Epithelial cell of prostate (primary cell): ENCODE results near the gene MALRD1.

ENCODE experiments used
- DNase-seq: peaks from one replicate; pipeline ENCODE4 v3.0.0-alpha.2; 2011; ENCODE audit warnings: low read depth, low spot score
- H3K27ac ChIP-seq: fragments of 450-650 bp; 2 replicates; pipeline ENCODE4 v1.5.1; 2017; ENCODE audit warnings: mild to moderate bottlenecking

The MALRD1 gene

DNA sequence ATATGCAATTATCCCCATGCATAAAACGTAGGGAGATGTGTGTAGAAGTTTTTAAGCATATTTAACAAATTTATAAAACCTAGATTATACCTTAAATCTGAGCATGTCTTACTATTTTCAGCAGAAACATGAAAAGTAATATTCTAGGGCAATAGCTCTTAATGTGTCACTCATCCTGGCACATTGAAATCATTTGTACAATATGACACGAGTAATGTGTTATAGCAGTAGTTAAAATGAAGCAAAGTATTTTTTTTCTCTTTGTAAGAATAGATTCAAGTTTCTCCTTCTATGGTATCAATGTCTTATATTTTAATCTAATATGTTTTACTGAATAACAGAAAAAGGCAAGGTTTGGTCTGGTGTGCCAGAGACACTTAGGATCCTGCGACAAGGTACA is 492.7 kb downstream of the MALRD1 start:
- DNase-seq, result no peak
- no peak overlapping the region for H3K27ac ChIP-seq

DNA sequence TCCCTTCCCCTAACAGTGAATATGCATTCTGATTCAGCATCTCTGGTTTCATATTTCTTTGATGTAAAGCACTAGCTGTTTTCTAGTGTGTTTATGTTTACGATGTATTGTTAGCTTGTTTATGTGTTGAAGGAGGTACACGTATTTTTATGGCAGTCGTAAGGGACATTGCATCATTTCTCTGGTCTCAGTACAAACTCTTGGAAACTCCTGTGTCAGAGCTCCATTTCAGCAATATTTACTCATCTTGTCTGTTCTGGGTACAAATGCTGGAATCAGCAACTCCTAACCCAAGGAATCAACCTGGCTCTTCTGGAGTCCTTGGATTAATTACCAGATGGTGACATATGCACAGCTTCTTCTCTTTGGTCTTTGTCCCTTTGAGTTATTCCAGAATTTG is 497.6 kb downstream of the MALRD1 start:
- DNase-seq, result no peak
- no peak overlapping the region for H3K27ac ChIP-seq

DNA sequence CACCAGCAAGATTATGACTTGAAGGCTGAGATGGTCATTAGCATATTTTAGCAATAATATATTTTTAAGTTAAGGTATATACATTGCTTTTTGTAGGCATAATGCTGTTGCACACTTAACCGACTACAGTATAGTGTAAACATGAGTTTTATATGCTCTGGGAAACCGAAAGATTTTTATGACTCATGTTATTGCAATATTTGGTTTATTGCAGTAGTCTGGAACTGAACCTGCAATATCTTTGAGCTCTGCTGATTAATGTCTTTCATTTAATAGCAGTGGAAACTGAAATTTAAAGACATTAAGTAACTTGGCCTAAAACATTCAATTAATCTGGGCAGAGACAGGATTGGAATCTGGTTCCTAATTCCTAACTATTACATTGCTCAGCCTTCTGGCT is 500.9 kb downstream of the MALRD1 start:
- H3K27ac ChIP-seq, result no peak overlapping the region
- no peak for DNase-seq

DNA sequence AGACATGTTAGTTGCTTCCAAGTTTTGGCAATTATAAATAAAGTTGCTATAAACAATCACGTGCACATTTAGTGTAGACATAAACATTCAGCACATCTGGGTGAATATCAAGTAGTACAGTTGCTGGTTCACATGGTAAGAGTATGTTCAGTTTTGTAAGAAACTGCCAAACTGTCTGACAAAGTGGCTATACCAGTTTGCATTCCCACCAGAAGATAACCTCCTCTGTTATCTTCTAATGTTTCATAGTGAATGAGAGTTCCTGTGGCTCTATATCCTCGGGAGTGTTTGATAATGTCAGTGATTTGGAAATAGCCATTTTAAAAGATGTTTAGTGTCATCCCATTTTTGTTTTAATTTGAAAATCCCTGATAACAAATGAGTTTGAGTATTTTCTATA is 508.1 kb downstream of the MALRD1 start:
- no peak overlapping the region for H3K27ac ChIP-seq
- no peak for DNase-seq

DNA sequence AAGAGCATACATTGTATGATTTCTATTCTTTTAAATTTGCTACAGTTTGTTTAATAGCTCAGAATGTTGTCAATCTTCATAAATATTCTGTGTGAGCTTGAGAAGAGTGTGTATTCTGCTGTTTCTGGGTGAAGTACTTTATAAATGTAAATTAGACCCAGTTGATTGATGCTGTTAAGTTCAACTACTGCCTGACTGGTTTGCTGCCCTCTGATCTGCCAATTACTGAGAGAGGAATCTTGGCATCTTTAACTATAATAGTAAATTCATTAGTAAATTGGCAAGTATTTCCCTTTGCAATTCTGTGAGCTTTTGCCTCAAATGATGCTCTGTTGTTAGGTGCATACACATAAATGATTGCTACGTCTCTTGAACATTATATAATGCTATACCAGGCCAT is 512.6 kb downstream of the MALRD1 start:
- no peak for DNase-seq
- H3K27ac ChIP-seq, result no peak overlapping the region

DNA sequence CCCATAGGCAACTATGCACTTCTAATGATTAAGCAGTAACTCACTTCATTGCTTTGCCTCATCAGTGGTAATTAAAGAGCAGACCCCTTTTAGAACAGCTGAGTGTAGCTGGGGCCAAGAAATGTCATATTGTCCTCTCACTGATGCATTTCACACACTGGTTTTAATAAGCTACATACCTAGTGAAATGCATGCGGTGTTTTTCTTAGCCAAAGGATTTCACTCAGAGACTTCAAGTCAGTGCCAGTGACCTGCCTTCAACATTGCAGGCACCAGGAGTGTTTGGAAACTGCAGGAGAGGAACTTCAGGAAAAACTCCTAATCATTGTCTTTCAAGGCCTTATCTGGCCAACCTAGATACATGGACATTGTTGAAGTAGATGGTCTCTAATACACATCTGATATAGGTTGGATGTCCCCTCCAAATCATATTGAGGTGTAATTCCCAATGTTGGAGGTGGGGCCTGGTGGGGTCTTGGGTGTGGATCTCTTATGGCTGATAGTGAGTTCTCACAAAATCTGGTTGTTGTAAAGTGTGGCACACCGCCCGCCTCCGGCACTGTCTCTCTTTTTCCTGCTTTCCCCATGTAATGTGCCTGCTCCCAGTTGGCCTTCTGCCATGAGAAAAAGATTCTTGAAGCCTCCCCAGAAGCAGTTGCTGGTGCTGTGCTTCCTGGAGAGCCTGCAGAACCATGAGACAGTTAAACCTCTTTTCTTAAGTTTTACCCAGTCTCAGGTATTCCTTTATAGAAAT is 515.0 kb downstream of the MALRD1 start:
- DNase-seq, result no peak
- H3K27ac ChIP-seq, result no peak overlapping the region

DNA sequence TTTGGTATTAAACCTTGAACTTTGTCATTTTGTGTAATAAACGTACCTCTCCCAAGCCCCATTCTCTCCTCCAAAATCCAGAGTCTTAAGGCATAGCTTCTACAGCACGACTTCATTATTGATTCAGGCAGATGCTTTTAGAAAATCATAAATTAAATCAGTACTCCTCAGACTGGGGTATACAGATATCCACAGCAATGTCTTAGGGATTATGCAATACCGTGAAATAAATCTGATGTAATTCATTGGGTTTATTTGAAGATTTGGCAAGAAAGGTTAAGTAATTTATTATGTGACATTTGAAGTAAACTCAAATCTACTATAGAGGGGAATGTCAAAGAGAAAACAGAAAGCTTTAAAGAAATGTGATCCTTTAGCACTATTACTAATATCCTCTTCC is 521.5 kb downstream of the MALRD1 start:
- no peak for DNase-seq
- no peak overlapping the region for H3K27ac ChIP-seq

DNA sequence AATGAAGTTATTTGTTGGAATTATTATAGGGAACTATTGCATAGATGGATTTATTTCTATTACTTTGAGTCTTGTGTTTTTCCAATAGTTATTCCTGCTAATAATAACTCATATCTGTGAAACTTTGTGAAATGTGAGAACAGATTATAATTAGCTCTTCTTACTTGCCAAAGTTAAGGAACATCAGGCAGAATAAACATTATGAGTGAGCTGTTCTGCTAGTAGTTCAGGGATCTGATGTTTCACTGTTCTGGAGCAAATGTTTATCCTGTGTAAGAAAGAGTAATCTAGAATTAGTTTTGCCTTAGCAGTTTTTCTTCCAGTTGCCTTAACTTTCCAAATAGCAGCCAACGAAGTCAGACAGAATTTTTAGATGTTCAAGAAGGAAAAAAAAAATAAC is 522.4 kb downstream of the MALRD1 start:
- H3K27ac ChIP-seq, result no peak overlapping the region
- DNase-seq, result no peak

DNA sequence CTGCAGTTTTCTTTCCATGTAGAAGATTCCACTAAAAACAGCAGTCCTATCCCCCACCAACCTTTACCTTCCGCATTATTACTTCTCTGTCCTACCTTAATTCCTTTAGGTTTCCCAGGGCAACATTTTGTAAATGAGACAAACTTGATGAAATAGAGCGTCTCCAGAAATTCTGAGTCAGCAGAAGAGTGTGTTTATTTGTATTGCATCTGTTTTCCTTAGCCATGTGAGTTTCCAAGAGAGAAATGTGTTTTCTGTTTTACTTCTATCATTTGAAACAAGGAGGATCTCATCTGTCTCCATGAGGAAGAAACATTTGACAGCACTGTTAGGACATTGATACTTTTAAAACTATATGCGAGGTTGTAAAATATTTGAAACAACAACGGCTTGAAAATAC is 523.5 kb downstream of the MALRD1 start:
- no peak overlapping the region for H3K27ac ChIP-seq
- DNase-seq, result no peak

DNA sequence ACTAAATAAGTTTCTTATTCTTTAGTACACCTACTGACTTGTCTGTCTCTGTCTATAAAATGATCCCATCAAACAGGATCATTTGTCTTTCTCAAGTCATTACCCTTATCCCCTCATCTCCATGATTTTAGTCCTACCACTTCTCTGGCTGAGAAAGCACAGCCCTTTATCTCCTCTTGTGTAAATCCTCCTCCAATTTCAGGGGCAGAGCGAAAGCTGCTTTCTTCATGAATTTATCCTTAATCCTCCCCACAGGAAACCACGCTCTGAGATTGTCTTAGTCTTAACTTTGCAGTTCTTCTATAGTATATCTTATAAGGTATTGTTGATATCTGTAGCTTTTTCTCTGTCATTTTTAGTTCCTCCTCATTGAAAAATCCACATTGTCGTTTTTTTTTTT is 528.0 kb downstream of the MALRD1 start:
- no peak overlapping the region for H3K27ac ChIP-seq

DNA sequence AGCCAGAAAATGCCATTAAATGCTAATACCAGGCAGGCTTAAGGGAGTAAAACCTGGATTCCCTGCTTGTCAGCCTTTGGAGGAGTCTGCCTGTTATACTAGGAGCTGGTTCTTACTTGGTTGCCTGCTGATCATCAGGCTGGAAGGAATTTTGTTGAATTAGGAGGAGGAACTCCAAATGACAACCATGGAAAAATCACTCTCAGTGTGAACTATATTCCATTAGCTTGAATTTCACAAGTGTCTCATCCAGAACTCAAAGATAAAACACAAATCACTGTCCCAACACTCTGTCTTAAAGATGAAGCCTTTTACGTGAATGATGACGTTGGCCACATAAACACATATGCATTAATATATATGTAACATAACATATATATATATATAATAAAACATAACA is 528.8 kb downstream of the MALRD1 start:
- no peak for DNase-seq
- no peak overlapping the region for H3K27ac ChIP-seq

More for the DNA sequence above, 528.0 kb downstream of the MALRD1 start:
- no peak for DNase-seq

DNA sequence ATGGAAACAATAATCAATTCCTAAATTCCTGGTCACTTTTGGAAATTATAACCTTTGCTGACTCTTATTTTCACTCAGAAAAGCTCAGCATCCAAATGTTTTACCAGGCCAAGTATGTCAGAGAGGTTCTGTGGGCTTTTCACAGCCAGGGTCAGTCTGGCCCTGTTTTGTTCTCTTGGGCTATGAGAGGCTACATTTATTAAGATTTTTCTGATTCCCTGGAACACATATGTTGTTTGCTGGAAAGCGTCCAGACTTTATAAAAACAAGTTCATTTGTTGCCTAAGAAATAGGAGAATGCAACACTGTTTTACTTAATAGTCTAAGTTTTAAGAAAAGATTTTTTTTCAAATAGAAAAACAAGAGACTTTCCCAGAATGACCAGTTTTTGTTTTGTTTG is 529.2 kb downstream of the MALRD1 start:
- no peak overlapping the region for H3K27ac ChIP-seq
- no peak for DNase-seq

DNA sequence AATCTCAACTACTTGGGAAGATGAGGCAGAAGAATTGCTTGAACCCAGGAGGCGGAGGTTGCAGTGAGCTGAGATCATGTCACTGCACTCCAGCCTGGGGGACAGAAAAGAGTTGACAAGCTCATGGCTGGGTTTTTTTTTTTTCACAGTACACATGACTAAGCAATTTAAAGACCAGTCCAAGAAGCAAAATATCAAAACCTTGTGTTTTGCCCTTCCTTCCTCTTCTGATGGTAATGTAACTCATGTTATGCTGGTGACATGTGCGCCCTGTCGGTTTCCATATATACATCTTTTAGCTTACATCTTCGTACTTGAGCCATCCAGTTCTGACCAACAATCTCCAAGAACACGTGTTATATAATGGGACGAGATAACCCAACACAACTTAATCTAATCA is 530.0 kb downstream of the MALRD1 start:
- no peak overlapping the region for H3K27ac ChIP-seq
- DNase-seq, result no peak

DNA sequence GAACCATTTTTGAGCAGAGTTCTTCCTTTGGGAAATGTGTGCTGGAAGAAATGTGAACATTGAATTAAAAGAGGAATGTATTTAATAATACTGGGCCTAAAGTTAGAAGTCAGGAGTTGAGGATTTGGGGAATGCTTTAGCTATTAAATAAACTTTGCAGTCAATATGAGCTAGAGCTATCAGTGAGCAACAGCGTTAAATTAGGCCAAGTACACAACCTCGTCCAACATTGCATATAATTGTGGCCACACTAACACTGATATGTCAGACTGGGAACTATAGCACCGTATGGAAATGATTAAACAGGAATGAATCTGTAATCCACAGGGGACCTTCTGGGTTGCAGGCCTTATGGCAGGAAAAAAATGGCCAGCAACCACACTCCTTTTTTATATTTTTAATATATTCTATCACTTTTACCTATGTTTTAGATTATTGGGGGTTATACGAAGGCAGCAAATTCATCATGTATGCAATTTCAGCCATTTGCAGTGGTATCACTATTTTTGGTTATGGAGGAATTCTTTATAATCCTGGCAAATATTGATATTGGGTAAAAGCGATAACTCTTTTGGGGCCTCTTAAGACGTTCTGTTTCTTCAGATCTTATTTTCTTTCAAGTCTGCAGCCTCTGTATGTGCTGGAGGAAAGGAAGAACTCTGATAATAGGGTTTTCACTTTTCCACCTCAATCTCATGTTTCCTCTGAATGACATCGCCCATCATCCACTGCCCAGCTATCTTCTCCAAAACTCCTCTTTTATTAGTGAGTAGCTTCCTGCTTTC is 531.4 kb downstream of the MALRD1 start:
- no peak overlapping the region for H3K27ac ChIP-seq
- DNase-seq, result no peak

DNA sequence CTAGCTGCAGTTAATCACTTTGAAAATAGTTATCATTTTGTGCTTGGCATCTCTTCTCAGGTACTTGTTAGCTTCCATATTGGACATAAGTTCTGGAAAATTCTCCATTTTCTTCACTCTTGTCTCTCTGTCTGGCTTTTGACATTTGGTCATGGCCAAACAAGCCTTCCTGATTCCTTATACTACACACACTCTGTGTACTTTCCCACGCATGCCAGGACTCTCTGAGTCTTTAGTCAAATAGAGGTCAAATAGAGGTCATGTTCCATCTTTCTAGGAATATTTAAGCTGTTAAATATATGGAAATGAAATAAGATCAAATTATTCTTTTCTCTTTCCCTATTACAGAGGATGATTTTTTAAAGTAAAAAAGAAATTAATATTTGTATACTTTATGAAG is 532.1 kb downstream of the MALRD1 start:
- no peak for DNase-seq
- H3K27ac ChIP-seq, result no peak overlapping the region

DNA sequence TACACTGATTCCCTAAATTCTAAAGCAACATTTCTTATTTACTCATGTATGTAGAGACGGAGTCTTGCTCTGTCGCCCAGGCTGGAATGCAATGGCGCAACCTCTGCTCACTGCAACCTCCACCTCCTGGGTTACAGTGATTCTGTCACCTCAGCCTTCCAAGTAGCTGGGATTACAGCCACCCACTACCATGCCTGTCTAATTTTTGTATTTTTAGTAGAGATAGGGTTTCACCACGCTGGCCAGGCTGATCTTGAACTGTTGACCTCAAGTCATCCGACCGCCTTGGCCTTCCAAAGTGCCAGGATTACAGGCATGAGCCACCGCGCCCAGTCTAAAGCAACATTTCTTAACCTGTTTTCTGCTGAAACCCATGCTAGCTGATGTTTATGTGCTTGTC is 540.0 kb downstream of the MALRD1 start:
- no peak overlapping the region for H3K27ac ChIP-seq
- DNase-seq, result no peak

DNA sequence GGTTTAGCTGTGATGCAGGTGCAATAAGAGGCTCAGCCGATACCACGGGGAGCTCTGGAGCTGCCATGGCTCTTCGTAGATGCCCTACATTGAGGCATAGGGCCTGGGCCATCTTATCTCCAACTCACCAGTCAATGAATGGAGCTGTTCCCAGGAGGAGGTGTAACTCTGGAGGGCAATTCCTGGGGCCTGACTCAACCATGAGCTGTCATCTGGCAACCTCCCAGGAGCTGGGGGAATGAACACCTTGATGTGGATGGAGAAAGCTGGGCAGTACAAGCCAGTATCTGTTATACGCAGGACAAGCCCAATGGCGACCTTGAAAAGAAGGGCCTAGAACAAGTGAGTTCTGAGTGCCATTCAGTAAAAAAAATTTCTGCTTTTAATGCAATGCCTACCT is 543.7 kb downstream of the MALRD1 start:
- no peak overlapping the region for H3K27ac ChIP-seq
- DNase-seq, result peak; percentile 27

DNA sequence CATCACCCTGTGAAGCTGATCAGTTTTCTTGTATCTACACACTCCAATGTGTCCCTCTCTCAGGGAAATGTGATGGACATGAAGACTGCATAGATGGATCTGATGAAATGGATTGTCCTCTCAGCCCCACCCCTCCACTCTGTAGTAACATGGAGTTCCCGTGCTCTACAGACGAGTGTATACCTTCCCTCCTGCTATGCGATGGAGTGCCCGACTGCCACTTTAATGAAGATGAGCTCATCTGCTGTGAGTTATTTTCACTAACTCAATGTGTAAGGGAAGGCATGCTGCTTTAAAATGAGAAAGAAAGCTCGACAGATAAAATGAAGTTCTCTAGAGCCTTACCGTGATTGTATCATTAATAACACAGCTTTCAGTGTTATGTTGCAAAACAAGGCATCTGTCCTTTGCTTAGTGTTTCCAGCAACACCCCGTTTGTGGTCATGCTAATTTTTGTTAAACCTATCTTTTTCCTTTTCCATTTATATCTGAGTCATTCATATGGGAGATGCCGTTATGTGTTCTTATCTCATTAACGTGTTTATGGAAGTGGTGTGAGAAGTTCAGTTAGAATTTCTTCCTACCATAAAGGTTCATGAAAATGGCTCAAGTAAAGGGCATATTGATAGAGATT is 546.7 kb downstream of the MALRD1 start:
- H3K27ac ChIP-seq, result no peak overlapping the region
- no peak for DNase-seq

DNA sequence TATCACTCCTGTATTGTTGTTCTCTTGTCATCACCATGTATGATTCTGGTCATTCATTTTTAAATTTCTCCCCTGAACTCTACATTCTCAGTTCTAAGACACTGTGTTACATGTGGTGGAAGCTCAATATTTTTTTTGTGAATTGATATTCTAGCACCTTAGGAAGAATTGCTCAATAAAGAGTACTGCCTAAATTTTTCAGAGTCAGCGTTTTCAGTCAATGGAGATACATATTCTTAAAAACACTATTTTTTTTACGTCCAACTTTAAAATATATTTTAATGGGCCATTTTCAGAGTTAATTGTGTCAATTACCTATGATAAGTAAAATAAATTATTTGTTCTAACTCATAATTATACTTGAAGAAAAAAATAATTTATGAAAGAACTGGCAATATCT is 557.2 kb downstream of the MALRD1 start:
- no peak overlapping the region for H3K27ac ChIP-seq

DNA sequence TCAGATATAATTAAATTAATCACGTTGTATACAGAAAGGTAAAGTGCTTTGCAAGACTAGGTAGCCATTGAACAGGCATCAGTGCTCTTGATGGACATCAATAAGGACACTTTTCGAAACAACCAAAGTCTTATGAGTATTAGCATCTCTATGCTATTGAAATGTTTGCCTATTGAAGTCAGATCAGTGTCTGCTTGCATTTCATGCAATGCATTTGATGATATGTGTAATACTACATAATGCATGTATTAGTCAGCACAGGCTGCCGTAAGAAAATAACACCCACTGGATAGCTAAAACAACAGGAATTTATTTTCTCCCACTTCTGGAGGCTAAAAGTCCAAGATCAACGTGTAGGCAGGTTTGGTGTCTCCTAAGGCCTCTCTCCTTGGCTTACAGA is 558.4 kb downstream of the MALRD1 start:
- no peak for DNase-seq
- no peak overlapping the region for H3K27ac ChIP-seq

More for the DNA sequence above, 557.2 kb downstream of the MALRD1 start:
- DNase-seq, result no peak

DNA sequence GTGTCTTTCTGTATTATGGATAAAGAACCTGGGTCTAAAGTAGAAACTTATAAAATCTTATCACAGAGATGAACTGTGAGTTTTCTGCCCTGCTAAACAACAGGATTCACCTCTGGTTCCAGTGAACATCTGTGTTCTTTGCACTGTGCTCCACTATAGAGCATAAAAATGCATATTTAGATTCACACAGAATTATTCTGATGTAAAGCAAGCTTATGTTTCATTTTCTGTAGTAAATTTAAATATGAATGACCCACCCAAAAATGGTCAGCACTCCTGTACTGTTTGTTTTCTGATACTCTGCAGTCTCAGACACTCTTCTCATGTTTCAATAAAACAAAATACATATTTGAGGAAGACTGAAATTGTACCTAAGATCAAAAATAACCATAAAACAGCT is 563.2 kb downstream of the MALRD1 start:
- H3K27ac ChIP-seq, result no peak overlapping the region
- no peak for DNase-seq
